Neural cell (in vitro differentiated cells): Measurements from ENCODE around the gene ACP7. TPM values are rescaled to one million over a fixed set of nuclear protein-coding genes. Genes with fewer than 3 reads are reported as not detected.

ENCODE experiments used
- H2AFZ ChIP-seq: fragments of 200-600, 300-800 bp; sonication (generic), shearing (Covaris generic); 2 replicates; pipeline ENCODE4 v1.6.0; 2014; ENCODE audit warnings: low read depth, mild to moderate bottlenecking, antibody characterized with exemption, low read length, moderate library complexity
- H3F3A ChIP-seq: fragments of 200-600 bp; shearing (Covaris generic); 2 replicates; pipeline ENCODE4 v1.6.1; 2016; ENCODE audit warnings: mild to moderate bottlenecking, moderate library complexity, mixed read lengths, antibody characterized with exemption, low read length; ENCODE audit not compliant: insufficient read depth, poor library complexity, severe bottlenecking
- H3K27ac ChIP-seq: fragments of 200-600, 300-800 bp; sonication (generic), shearing (Covaris generic); 2 replicates; pipeline ENCODE4 v1.5.1; 2014; ENCODE audit warnings: mild to moderate bottlenecking, low read length, moderate library complexity
- H3K27me3 ChIP-seq: fragments of 300-800, 200-600 bp; sonication (generic), shearing (Covaris generic); 2 replicates; pipeline ENCODE4 v1.6.0; 2014; ENCODE audit warnings: mild to moderate bottlenecking, low read depth, low read length, moderate library complexity; ENCODE audit not compliant: insufficient read depth
- H3K36me3 ChIP-seq: fragments of 300-800, 200-600 bp; sonication (generic), shearing (Covaris generic); 2 replicates; pipeline ENCODE4 v1.5.1; 2014; ENCODE audit warnings: mild to moderate bottlenecking, antibody characterized with exemption, low read length, moderate library complexity; ENCODE audit not compliant: insufficient read depth
- H3K4me2 ChIP-seq: fragments of 300-800, 200-600 bp; sonication (generic), shearing (Covaris generic); 2 replicates; pipeline ENCODE4 v1.6.0; 2014; ENCODE audit warnings: mild to moderate bottlenecking, low read length
- H3K4me3 ChIP-seq: fragments of 300-800, 200-600 bp; sonication (generic), shearing (Covaris generic); 2 replicates; pipeline ENCODE4 v1.5.1; 2014; ENCODE audit warnings: mild to moderate bottlenecking, low read length, moderate library complexity
- H3K79me2 ChIP-seq: fragments of 200-600 bp; shearing (Covaris generic); replicated peaks from 2 replicates; pipeline ENCODE4 v1.6.0; 2014; ENCODE audit warnings: mild to moderate bottlenecking, low read length, moderate library complexity; ENCODE audit not compliant: insufficient read depth
- H3K9ac ChIP-seq: fragments of 300-800, 200-600 bp; sonication (generic), shearing (Covaris generic); 2 replicates; pipeline ENCODE4 v1.6.1; 2016; ENCODE audit warnings: mild to moderate bottlenecking, low read length, mixed read lengths
- H3K9me2 ChIP-seq: fragments of 200-600 bp; shearing (Covaris generic); 2 replicates; pipeline ENCODE4 v1.6.1; 2016; ENCODE audit warnings: mild to moderate bottlenecking, low read length, mixed read lengths; ENCODE audit not compliant: insufficient read depth
- H3K9me3 ChIP-seq: fragments of 200-600, 300-800 bp; sonication (generic), shearing (Covaris generic); 2 replicates; pipeline ENCODE4 v1.6.1; 2016; ENCODE audit warnings: mild to moderate bottlenecking, mixed run types, low read length, moderate library complexity, mixed read lengths
- H4K20me1 ChIP-seq: fragments of 200-600 bp; shearing (Covaris generic); 2 replicates; pipeline ENCODE4 v1.6.1; 2016; ENCODE audit warnings: mild to moderate bottlenecking, mixed run types; ENCODE audit not compliant: insufficient read depth
- CTCF ChIP-seq: fragments of 450-650 bp; IDR thresholded peaks from 2 replicates; pipeline ENCODE4 v1.5.1; 2014; ENCODE audit warnings: antibody characterized with exemption, mild to moderate bottlenecking, moderate library complexity; ENCODE audit not compliant: poor library complexity, severe bottlenecking
- EP300 ChIP-seq: fragments of 450-650 bp; conservative IDR thresholded peaks from 2 replicates; pipeline ENCODE4 v1.6.1; 2014; ENCODE audit warnings: antibody characterized with exemption, mild to moderate bottlenecking, moderate library complexity; ENCODE audit not compliant: poor library complexity, severe bottlenecking
- EZH2 ChIP-seq: fragments of 200-600, 300-800 bp; shearing (Covaris generic), sonication (generic); IDR thresholded peaks from 2 replicates; pipeline ENCODE4 v1.6.1; 2014; ENCODE audit warnings: antibody characterized with exemption, low read length, borderline replicate concordance, mild to moderate bottlenecking; ENCODE audit not compliant: insufficient read depth, poor library complexity, severe bottlenecking
- MXI1 ChIP-seq: fragments of 450-650 bp; conservative IDR thresholded peaks from 2 replicates; pipeline ENCODE4 v1.6.1; 2014; ENCODE audit warnings: antibody characterized with exemption, mild to moderate bottlenecking; ENCODE audit not compliant: poor library complexity, severe bottlenecking
- POLR2AphosphoS5 ChIP-seq: IDR thresholded peaks from 2 replicates; pipeline ENCODE4 v1.6.1; 2012
- RAD21 ChIP-seq: fragments of 450-650 bp; conservative IDR thresholded peaks from 2 replicates; pipeline ENCODE4 v1.6.1; 2014; ENCODE audit warnings: antibody characterized with exemption, mild to moderate bottlenecking, moderate library complexity
- REST ChIP-seq: IDR thresholded peaks from 2 replicates; pipeline ENCODE4 v1.6.1; 2012; ENCODE audit warnings: borderline replicate concordance
- SMC3 ChIP-seq: fragments of 450-650 bp; conservative IDR thresholded peaks from 2 replicates; pipeline ENCODE4 v1.6.1; 2014; ENCODE audit warnings: antibody characterized with exemption, mild to moderate bottlenecking, moderate library complexity; ENCODE audit not compliant: poor library complexity
- TAF1 ChIP-seq: IDR thresholded peaks from 2 replicates; pipeline ENCODE4 v1.6.1; 2012; ENCODE audit warnings: low read depth
- polyA plus RNA-seq: library from polyadenylated mRNA; depleted of rRNA; stranded (reverse); fragments of >200 nt; gene quantifications from 2 replicates; pipeline ENCODE4 v1.2.3, GENCODE V29; 2014

ACP7 gene
- polyA plus RNA-seq, 1 donor from 2014 or later = not detected

GRCh38 chr19:39110263-39110967 is 26.2 kb downstream of the ACP7 start (continued):
- TF ChIP-seq SMC3 (peak; percentile 85), EZH2 (no peak), MXI1 (no peak)

- H3K36me3 ChIP-seq = no peaks in the 10 kb centered on the region
- no peak overlapping the region for H3K4me2 ChIP-seq
- H3K9me3 ChIP-seq = no peaks in the 10 kb centered on the region
- no peaks in the 10 kb centered on the region for H3F3A ChIP-seq
- no peak overlapping the region for H2AFZ ChIP-seq
- no peaks in the 10 kb centered on the region for H3K27me3 ChIP-seq
- H3K9ac ChIP-seq = no peak overlapping the region
- H3K79me2 ChIP-seq = no peaks in the 10 kb centered on the region
- H3K9me2 ChIP-seq = no peaks in the 10 kb centered on the region
- H4K20me1 ChIP-seq = no peaks in the 10 kb centered on the region
- TF ChIP-seq SMC3 = no peak
- no peak for TF ChIP-seq EP300
- no peak for TF ChIP-seq EZH2
- no peak for TF ChIP-seq MXI1
- no peak for TF ChIP-seq RAD21
- no peak for TF ChIP-seq REST
- TF ChIP-seq CTCF = no peak
- H3K4me3 ChIP-seq = no peak overlapping the region
- H3K27ac ChIP-seq = no peak overlapping the region
Measured at GRCh38 chr19:39111593-39112199, 27.5 kb downstream of the ACP7 start.

GRCh38 chr19:39112338-39112890 is 28.2 kb downstream of the ACP7 start:
- Histone ChIP-seq H3K27ac (no peak overlapping the region), H3K79me2 (no peaks in the 10 kb centered on the region), H3K9me3 (no peaks in the 10 kb centered on the region), H3K9me2 (no peaks in the 10 kb centered on the region), H3K36me3 (no peaks in the 10 kb centered on the region), H4K20me1 (no peaks in the 10 kb centered on the region), H3K4me3 (no peak overlapping the region), H3K27me3 (no peaks in the 10 kb centered on the region), H3F3A (no peaks in the 10 kb centered on the region), H3K9ac (no peak overlapping the region), H3K4me2 (no peak overlapping the region), H2AFZ (no peak overlapping the region)
- TF ChIP-seq POLR2AphosphoS5 (no peak), SMC3 (no peak), RAD21 (no peak), EP300 (no peak), REST (no peak), CTCF (no peak), EZH2 (no peak), TAF1 (no peak)
